Measurements from ENCODE around the gene BABAM1.

DNA sequence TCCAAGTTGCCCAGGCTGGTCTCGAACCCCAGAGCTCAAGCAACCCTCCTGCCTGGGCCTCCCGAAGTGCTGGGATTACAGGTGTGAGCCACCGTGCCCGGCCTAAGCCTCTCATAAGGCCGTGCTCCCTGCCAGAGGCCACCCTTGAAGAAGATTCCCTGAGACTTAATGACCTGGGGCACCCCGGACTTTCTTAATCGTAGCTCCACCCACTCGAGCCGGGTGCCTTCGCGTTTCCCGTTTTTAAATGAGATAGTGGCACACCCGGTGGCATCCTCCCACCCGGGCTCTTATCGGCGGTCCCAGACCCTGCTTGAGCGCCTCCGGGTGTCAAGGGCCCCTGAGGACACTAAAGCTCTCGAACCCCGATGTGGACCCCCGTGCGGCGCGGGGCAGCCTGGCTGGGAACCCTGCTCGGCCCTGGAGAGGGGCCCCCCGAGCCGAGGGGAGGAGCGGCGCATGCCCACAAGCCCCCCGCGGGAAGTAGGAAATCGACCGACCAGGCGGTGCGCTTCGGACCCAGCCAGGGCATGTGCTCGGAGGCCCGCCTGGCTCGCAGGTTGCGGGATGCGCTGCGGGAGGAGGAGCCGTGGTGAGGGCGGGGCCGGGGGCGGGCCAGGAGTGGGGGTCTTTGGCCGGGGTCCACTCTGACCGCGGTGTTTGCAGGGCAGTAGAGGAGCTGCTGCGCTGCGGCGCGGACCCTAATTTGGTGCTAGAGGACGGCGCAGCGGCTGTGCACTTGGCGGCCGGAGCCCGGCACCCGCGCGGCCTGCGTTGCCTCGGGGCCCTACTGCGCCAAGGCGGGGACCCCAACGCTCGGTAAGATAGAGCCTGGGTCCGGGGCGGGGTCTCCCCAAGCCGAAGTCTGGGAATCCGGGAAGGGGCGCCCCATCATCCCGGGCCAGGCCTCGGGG is 14.4 kb downstream of the BABAM1 start, which contains the start of gene ANKLE1:
- TF ChIP-seq, protein P1, sequence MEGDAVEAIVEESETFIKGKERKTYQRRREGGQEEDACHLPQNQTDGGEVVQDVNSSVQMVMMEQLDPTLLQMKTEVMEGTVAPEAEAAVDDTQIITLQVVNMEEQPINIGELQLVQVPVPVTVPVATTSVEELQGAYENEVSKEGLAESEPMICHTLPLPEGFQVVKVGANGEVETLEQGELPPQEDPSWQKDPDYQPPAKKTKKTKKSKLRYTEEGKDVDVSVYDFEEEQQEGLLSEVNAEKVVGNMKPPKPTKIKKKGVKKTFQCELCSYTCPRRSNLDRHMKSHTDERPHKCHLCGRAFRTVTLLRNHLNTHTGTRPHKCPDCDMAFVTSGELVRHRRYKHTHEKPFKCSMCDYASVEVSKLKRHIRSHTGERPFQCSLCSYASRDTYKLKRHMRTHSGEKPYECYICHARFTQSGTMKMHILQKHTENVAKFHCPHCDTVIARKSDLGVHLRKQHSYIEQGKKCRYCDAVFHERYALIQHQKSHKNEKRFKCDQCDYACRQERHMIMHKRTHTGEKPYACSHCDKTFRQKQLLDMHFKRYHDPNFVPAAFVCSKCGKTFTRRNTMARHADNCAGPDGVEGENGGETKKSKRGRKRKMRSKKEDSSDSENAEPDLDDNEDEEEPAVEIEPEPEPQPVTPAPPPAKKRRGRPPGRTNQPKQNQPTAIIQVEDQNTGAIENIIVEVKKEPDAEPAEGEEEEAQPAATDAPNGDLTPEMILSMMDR (IDR thresholded peaks at IDR 0.05) = no peak
- no peak for TF ChIP-seq POLR2A (IDR thresholded peaks at IDR 0.05; ENCODE audit: low read depth)
- no peak for TF ChIP-seq EP300 (IDR thresholded peaks at IDR 0.05)
- no peak for TF ChIP-seq POLR2AphosphoS5 (IDR thresholded peaks at IDR 0.05)
